Endothelial cell of umbilical vein (primary cell): Measurements from ENCODE around the gene TRAP1.

ENCODE experiments used
- EZH2 ChIP-seq: IDR thresholded peaks from 2 replicates; pipeline ENCODE4 v1.6.1; 2012; ENCODE audit warnings: borderline replicate concordance, low read depth, mild to moderate bottlenecking, moderate library complexity, low read length, inconsistent platforms; ENCODE audit not compliant: severe bottlenecking
- FOS ChIP-seq: IDR thresholded peaks from 2 replicates; pipeline ENCODE4 v1.6.1; 2011; ENCODE audit warnings: mild to moderate bottlenecking, low read length, moderate library complexity, borderline replicate concordance; ENCODE audit not compliant: insufficient read depth
- JUN ChIP-seq: IDR thresholded peaks from 2 replicates; pipeline ENCODE4 v1.6.1; 2011; ENCODE audit warnings: borderline replicate concordance, low read depth; ENCODE audit not compliant: insufficient read length, insufficient read depth
- MAX ChIP-seq: IDR thresholded peaks from 2 replicates; pipeline ENCODE4 v1.6.1; 2011; ENCODE audit not compliant: insufficient read depth, insufficient read length
- POLR2AphosphoS5 ChIP-seq: IDR thresholded peaks from 2 replicates; pipeline ENCODE4 v1.6.1; 2012; ENCODE audit warnings: low read depth, mild to moderate bottlenecking, control low read depth, low read length, moderate library complexity; ENCODE audit not compliant: insufficient read depth

DNA sequence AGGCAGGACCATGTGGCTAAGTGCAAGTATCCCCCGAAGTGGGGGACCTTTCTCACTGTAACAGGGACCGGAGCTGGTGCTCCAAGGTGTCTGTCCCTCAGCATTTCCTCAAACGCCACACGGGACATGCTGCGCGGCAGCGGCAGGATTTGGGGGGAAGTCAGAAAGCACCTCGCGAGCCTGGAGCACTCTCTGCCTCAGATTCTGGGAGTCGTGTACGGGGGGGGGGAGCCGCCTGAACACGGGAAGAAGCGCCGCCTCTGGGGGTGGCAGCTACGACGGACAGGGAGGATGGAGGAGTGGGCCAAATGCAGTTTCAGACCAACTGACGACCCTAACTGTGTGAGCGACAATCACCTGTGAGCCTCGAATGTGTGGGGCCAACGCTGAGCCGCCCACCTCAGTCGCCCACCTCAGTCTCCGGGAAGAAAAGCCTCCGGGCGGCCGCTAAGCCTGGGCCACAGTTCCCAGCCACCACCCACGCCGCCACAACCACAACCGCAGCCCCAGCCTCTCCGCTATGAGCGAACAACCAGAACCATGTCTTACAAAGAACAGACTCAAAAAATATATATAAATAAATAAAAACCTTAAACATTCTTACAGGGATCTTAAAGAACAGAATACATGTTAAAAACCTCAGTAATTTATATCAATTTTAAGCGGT is 8.8 kb upstream of the TRAP1 start:
- TF ChIP-seq POLR2AphosphoS5 (no peak), MAX (no peak), EZH2 (no peak), FOS (no peak), JUN (no peak)
